Central memory CD4-positive, alpha-beta T cell (primary cell): ENCODE measurements around the gene DICER1.
"Not testable (repeated sequence)": the region's sequence is repeated elsewhere in the genome, so short reads cannot be mapped to it uniquely, and the experiment has no call there.

Experiments
- DNase-seq: peaks from one replicate; pipeline ENCODE4 v3.0.0; 2022
- total RNA-seq, 3 experiments: gene quantifications; one replicate each; lab custom pipeline; 2026; lab: John Stamatoyannopoulos, UW

DICER1 gene, protein sequence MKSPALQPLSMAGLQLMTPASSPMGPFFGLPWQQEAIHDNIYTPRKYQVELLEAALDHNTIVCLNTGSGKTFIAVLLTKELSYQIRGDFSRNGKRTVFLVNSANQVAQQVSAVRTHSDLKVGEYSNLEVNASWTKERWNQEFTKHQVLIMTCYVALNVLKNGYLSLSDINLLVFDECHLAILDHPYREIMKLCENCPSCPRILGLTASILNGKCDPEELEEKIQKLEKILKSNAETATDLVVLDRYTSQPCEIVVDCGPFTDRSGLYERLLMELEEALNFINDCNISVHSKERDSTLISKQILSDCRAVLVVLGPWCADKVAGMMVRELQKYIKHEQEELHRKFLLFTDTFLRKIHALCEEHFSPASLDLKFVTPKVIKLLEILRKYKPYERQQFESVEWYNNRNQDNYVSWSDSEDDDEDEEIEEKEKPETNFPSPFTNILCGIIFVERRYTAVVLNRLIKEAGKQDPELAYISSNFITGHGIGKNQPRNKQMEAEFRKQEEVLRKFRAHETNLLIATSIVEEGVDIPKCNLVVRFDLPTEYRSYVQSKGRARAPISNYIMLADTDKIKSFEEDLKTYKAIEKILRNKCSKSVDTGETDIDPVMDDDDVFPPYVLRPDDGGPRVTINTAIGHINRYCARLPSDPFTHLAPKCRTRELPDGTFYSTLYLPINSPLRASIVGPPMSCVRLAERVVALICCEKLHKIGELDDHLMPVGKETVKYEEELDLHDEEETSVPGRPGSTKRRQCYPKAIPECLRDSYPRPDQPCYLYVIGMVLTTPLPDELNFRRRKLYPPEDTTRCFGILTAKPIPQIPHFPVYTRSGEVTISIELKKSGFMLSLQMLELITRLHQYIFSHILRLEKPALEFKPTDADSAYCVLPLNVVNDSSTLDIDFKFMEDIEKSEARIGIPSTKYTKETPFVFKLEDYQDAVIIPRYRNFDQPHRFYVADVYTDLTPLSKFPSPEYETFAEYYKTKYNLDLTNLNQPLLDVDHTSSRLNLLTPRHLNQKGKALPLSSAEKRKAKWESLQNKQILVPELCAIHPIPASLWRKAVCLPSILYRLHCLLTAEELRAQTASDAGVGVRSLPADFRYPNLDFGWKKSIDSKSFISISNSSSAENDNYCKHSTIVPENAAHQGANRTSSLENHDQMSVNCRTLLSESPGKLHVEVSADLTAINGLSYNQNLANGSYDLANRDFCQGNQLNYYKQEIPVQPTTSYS (N-terminal part only)
- total RNA-seq, result 210 to 232 (median 226) reads per million in 3 experiments

DNA sequence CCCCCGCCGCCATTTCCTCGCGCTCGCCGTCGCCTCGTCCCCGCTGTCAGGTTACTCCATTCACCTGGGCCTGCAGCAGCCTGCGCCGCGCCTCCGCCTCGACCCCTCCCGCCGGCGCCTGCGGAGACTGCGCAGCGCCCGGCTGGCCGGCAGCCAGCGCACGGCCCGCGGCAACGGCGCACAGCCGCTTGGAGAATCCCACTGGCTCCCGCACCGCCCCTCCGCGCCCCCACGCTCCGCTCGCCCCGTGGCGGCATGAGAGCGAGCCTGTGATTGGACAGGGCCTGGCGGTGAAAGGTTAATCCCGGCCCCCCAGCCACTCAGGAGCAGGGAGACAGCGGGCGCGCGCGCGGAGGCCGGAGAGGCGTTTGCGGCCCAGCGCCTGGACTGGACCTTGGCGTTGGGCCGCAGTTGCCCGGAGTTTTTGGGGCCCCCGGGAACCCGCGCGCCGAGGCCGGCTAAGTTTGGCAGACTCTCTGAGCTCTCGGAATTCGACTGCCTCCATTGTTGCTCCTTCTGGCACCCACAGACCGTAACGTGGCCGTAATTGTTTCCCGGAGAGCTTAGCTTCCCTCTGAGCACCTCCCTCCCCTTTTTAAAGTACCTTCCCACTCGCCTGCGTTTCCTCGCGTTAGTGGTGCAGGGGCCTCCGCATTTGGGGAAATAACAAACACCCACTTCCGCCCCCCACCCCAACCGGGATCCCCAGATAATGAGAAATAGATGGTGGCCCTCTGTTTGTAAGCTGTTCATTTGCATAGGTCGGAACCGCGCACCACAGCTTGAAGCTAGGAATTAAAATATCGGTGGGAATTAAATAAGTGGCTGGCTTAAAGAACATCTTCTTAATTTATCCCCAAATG, at the start of gene DICER1:
Gene DICER1, minus strand, starts transcription at position 203 of the 863 bp plus-strand sequence. CDS start 24,071 bp downstream, outside the sequence.
- peak; percentile 91 for DNase-seq

DNA sequence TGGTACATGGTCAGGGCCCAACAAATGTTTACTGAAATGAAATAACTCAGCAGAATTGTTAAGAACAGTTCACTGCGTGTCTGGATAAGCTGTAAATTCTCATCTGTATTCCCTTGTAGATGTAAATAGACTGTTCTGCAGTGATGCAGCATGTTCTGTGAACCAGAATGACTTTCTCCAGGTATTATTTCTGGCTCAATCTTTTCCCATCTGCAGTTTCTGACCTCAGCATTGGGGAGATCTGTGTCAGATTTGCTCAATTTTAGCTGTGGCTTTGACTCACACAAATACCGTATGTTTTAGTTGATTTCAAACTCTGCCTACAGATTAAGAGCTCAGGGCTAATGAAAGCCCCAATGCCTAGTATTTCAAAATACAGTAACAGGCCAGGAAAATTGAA, 49.2 kb upstream of the DICER1 start:
- no peak for DNase-seq

DNA sequence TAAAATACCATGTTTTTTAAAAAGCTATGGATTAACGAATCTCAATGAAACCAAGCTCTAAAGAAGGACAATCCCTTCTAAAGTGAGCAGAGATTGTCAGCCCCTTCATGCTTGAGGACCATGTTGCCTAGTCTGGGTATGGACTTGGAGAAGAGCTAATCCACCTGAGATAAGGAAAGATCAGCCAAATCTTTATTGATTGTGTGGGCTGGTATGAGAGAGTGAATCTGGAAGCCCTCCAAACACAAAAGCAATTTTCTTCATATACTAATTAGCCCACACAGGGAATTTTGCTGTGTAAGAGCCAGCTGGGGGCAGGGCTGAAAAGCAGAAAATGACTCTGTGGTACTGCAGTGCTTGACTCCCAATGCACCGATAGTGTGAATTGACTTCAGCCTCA, 47.4 kb upstream of the DICER1 start:
- DNase-seq, result no peak

DNA sequence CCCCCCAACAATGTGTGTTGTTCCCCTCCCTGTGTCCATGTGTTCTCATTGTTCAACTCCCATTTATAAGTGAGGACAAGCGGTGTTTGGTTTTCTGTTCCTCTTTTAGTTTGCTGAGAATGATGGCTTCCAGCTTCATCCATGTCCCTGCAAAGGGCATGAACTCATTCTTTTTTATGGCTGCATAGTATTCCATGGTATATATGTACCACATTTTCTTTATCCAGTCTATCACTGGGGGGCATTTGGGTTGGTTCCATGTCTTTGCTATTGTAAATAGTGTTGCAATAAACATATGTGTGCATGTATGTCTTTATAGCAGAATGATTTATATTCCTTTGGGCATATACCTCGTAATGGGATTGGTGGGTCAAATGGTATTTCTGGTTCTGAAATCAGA, 44.4 kb upstream of the DICER1 start:
- not testable (repeated sequence) for DNase-seq

GRCh38 chr14:95200404-95200803, 43.1 kb upstream of the DICER1 start:
- DNase-seq, result no peak

GRCh38 chr14:95199298-95199983, 42.1 kb upstream of the DICER1 start:
- no peak for DNase-seq

- DNase-seq, result no peak
Measured at GRCh38 chr14:95198320-95198719, 41.0 kb upstream of the DICER1 start.

GRCh38 chr14:95197551-95197950, 40.2 kb upstream of the DICER1 start:
- DNase-seq, result no peak

- DNase-seq, result no peak
Measured at GRCh38 chr14:95196826-95197545, 39.7 kb upstream of the DICER1 start.

- peak; percentile 3 for DNase-seq
Measured at GRCh38 chr14:95196268-95196667, 38.9 kb upstream of the DICER1 start.

DNA sequence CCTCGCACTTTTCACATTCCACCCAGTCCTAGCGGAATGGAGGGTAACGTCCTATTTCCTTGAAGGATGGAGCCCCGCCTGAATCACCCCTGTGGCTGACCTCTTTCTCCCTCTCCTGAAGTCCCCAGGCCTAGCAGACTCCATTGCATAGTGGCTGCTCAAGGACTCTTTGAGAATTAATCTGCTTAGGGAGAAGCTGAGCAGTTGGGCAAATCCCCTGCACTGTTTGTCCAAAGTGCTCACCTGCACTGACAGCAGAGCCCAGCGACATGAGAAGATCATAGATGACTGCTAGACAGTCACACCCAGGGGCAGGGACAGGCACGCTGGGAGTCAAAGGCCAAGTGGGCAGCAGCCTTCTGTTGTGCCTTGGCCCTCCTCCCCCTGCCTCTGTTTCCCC, 37.7 kb upstream of the DICER1 start:
- no peak for DNase-seq

- DNase-seq, result no peak
Measured at GRCh38 chr14:95193081-95193480, 35.8 kb upstream of the DICER1 start.

DNA sequence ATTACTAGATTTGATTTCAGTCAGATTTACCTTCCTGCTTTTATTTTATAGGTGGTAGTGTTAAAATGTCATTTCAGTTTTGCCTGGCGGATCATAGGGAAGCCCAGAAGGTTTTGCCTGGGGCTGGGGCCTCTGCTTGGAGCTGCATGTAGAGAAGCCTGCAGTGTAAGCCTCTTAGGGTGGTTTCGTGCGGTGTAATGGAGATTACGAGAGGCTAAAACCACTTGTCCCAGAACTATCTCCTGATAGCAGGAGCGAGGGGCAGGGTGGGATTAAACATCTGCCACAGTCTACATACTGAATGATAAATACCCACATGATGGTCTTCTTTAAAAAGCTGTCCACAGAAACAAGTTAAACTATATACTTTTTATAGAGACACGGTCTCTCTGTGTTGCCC, 35.0 kb upstream of the DICER1 start:
- no peak for DNase-seq

- DNase-seq, result no peak
Measured at GRCh38 chr14:95191445-95192199, 34.3 kb upstream of the DICER1 start.

DNA sequence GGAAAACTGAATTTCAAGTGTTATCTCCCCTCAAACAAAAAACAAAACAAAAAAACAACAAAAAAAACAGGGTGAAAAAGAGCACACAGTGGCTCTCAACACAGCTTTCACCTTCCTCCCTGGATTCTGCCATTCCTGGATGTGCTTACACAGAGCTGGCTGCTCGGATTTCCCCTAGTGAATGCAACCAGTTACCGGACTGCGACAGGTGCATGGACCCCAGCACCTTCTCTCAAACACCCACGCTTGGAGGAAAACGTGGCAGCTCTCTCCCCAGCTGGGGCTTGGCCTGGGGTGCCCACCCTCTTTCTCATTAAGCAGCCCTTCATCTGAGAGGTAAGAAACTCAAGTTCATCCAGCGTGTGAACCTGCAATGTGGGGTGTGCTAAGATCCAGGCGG, 33.5 kb upstream of the DICER1 start:
- DNase-seq, result no peak

- no peak for DNase-seq
Measured at GRCh38 chr14:95190346-95190840, 33.1 kb upstream of the DICER1 start.

- DNase-seq, result no peak
Measured at GRCh38 chr14:95189367-95190132, 32.2 kb upstream of the DICER1 start.

DNA sequence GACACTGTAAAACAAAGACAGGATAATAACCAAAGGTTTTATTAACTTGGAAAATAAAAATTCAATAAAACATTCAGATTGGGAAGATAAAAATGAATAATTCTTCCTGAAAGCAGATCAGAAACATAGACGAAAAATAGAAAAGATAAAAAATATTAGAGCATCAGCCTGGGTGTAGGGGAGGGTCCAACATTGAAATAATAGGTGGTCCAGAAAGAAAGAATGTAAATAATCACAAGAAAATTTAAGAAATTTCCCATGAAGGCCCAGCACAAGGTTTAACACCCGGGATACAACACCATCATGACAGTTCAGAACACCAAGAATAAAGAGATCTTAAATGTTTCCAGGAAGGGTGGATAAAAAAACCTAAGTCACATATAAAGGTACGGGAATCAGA, 31.1 kb upstream of the DICER1 start:
- DNase-seq, result no peak
